ENCODE results near the gene SLC39A11.

GRCh38 chr17:72622661-72623433 lies 469.6 kb downstream of the SLC39A11 start:
- TF ChIP-seq POLR2A (IDR thresholded peaks at IDR 0.05; ENCODE audit: low read depth, low read length) (no peak), POLR2AphosphoS5 (IDR thresholded peaks at IDR 0.05; ENCODE audit: low read depth, low read length) (no peak)

Measured in GM12891 (cell line).